Prostate gland (tissue), 2 donors: ENCODE results near the gene COL4A2.

Experiments
- POLR2AphosphoS5 ChIP-seq: sonication (generic); formaldehyde crosslinking; IDR thresholded peaks from one replicate; pipeline ENCODE4 v1.6.1; 2017; ENCODE audit warnings: antibody characterized with exemption
- TF ChIP-seq, protein P1 (sequence below), 4 experiments: fragments of 200-600 bp in 2 of 4; fragments of 450-650 bp in 2 of 4; sonication (generic) in 2 of 4; IDR thresholded peaks; 1 replicate in 3 of 4; 2 replicates in 1 of 4; pipeline ENCODE4 v1.5.1; 2016 to 2019; ENCODE audit warnings: antibody characterized with exemption in 4 of 4, mild to moderate bottlenecking in 2 of 4, moderate library complexity in 2 of 4

DNA sequence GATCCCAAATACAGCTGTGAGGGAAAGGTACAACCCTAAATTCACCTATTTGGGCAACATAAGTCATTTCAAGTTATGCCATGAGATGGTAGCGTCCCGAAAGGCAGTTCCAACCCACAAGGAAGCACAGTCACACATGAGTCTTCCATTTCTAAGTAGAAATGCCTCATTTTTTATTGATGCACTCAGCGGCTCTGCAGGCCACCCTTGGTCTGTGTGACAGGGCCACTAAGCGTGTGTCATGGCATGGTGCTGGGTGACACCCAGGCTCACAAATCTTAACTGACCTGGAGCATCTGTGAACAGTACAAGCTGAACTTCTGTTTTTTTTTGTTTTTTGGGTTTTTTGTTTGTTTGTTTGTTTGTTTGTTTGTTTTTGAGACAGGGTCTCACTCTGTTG lies 239.3 kb downstream of the COL4A2 start:
- TF ChIP-seq POLR2AphosphoS5: no peak
- TF ChIP-seq, protein P1, sequence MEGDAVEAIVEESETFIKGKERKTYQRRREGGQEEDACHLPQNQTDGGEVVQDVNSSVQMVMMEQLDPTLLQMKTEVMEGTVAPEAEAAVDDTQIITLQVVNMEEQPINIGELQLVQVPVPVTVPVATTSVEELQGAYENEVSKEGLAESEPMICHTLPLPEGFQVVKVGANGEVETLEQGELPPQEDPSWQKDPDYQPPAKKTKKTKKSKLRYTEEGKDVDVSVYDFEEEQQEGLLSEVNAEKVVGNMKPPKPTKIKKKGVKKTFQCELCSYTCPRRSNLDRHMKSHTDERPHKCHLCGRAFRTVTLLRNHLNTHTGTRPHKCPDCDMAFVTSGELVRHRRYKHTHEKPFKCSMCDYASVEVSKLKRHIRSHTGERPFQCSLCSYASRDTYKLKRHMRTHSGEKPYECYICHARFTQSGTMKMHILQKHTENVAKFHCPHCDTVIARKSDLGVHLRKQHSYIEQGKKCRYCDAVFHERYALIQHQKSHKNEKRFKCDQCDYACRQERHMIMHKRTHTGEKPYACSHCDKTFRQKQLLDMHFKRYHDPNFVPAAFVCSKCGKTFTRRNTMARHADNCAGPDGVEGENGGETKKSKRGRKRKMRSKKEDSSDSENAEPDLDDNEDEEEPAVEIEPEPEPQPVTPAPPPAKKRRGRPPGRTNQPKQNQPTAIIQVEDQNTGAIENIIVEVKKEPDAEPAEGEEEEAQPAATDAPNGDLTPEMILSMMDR (IDR thresholded peaks at IDR 0.05): no peak
